H1 (cell line): ENCODE measurements around the gene PMM2. TPM values are rescaled to one million over a fixed set of nuclear protein-coding genes. Genes with fewer than 3 reads are reported as not detected.
A peak's percentile ranks its signal among the peaks of the same experiment; 100 is the strongest.

Experiments used
- CBX8 ChIP-seq: fragments of 300-800, 300-1000 bp; sonication (generic); IDR thresholded peaks from 2 replicates; pipeline ENCODE4 v1.7.1; 2016; ENCODE audit warnings: low read depth, low read length, borderline replicate concordance
- EGR1 ChIP-seq: IDR thresholded peaks from 2 replicates; pipeline ENCODE4 v1.6.1; 2011; ENCODE audit warnings: low read depth, low read length, borderline replicate concordance
- polyA plus RNA-seq, 7 experiments: library from polyadenylated mRNA; depleted of rRNA in 3 of 7; stranded (reverse) in 5 of 7; unstranded in 2 of 7; fragments of >200 nt in 5 of 7; fragments of 200-250 nt in 2 of 7; gene quantifications; 1 replicate in 5 of 7; 2 replicates in 1 of 7; 4 replicates in 1 of 7; pipeline versions ENCODE4 v1.2.1 to v1.2.3, GENCODE V29; 2011 to 2013; ENCODE audit warnings: missing spikeins in 2 of 7, mixed read lengths in 2 of 7
- total RNA-seq: library from RNA; stranded (reverse); fragmentation: NEBNext Ultra II Directional; extraction: Animal tissue kit (Norgen Biotek cat#: 25700); gene quantifications from 2 replicates; pipeline ENCODE4 v1.2.1, GENCODE V29; 2021

Gene PMM2
- total and polyA plus RNA-seq, 2 of the 8 experiments (the other 6 are each of a cell fraction or from before 2014, with no cell fraction given), result 26.2 to 49.4 TPM

- TF ChIP-seq EGR1, result peak; percentile 27; the same call in 1 of the 2 replicates
- TF ChIP-seq CBX8, result no peak
Measured at GRCh38 chr16:8866118-8866883, 68.7 kb downstream of the PMM2 start (continued).
